Spleen (tissue), 7 donors: ENCODE results near the gene GALNT16.

Experiments used
- CTCF ChIP-seq, 11 experiments: fragments of 200-600 bp in 7 of 11; fragments of 450-650 bp in 4 of 11; sonication (generic) in 4 of 11; IDR thresholded peaks in 8 of 11; conservative IDR thresholded peaks in 3 of 11; 1 replicate in 7 of 11; 2 replicates in 4 of 11; pipeline versions ENCODE4 v1.4.0 to v1.8.0; 2016 to 2021; ENCODE audit warnings: antibody characterized with exemption in 11 of 11, inconsistent platforms in 4 of 11, mild to moderate bottlenecking in 1 of 11
- POLR2A ChIP-seq, 3 donors: fragments of 450-650 bp; IDR thresholded peaks; one replicate each; pipeline ENCODE4 v1.5.1; 2017; ENCODE audit warnings: antibody characterized with exemption in 3 of 3, mild to moderate bottlenecking in 1 of 3
- donor health status: DM: no; HTN: no; CAD: no; lungs with moderate emphysema.
- donor health status: DM: no; HTN: no; CAD: no.
- donor health status: DM: no; HTN: no; CAD: no.

- TF ChIP-seq CTCF (IDR thresholded peaks at IDR 0.05 in 8 of 11, conservative IDR thresholded peaks at IDR 0.05 in 3 of 11) = no peak
- no peak for TF ChIP-seq POLR2A (IDR thresholded peaks at IDR 0.05)
Measured at GRCh38 chr14:69252851-69253250, 7.1 kb upstream of the GALNT16 start.
